ENCODE results near the gene B3GAT3. TPM values are rescaled to one million over a fixed set of nuclear protein-coding genes. Genes with fewer than 3 reads are reported as not detected.
A peak's percentile ranks its signal among the peaks of the same experiment; 100 is the strongest.
"Not testable (repeated sequence)": the region's sequence is repeated elsewhere in the genome, so short reads cannot be mapped to it uniquely, and the experiment has no call there.

The B3GAT3 gene
- total RNA-seq, 1 donor from 2014 or later, result 32.8 TPM

- H3K27ac Mint-ChIP-seq (ENCODE audit: unreplicated experiment), result no peak overlapping the region
- H3K27me3 Mint-ChIP-seq (ENCODE audit: unreplicated experiment), result peaks cover 8% of the 10 kb centered on the region
- H3K36me3 Mint-ChIP-seq (ENCODE audit: low read depth, unreplicated experiment), result peaks cover 49% of the 10 kb centered on the region
- H3K4me3 Mint-ChIP-seq (ENCODE audit: unreplicated experiment), result peak overlapping the region; percentile 99
- TF ChIP-seq, protein P1, sequence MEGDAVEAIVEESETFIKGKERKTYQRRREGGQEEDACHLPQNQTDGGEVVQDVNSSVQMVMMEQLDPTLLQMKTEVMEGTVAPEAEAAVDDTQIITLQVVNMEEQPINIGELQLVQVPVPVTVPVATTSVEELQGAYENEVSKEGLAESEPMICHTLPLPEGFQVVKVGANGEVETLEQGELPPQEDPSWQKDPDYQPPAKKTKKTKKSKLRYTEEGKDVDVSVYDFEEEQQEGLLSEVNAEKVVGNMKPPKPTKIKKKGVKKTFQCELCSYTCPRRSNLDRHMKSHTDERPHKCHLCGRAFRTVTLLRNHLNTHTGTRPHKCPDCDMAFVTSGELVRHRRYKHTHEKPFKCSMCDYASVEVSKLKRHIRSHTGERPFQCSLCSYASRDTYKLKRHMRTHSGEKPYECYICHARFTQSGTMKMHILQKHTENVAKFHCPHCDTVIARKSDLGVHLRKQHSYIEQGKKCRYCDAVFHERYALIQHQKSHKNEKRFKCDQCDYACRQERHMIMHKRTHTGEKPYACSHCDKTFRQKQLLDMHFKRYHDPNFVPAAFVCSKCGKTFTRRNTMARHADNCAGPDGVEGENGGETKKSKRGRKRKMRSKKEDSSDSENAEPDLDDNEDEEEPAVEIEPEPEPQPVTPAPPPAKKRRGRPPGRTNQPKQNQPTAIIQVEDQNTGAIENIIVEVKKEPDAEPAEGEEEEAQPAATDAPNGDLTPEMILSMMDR (IDR thresholded peaks at IDR 0.05; ENCODE audit: unreplicated experiment), result no peak
- no peaks in the 10 kb centered on the region for H3K9me3 Mint-ChIP-seq (ENCODE audit: unreplicated experiment)
- H3K4me1 Mint-ChIP-seq (ENCODE audit: unreplicated experiment), result peaks cover 62% of the 10 kb centered on the region
- no peak for DNase-seq (ENCODE audit: low spot score)
Observed at GRCh38 chr11:62572431-62572830, 49.4 kb downstream of the B3GAT3 start.

- H3K27me3 Mint-ChIP-seq (ENCODE audit: unreplicated experiment); DNase-seq (ENCODE audit: low spot score); H3K9me3 Mint-ChIP-seq (ENCODE audit: unreplicated experiment): not testable (repeated sequence)
- peaks cover 54% of the 10 kb centered on the region for H3K36me3 Mint-ChIP-seq (ENCODE audit: low read depth, unreplicated experiment)
- peak overlapping the region; percentile 49 for H3K27ac Mint-ChIP-seq (ENCODE audit: unreplicated experiment)
- peaks cover 56% of the 10 kb centered on the region for H3K4me1 Mint-ChIP-seq (ENCODE audit: unreplicated experiment)
- H3K4me3 Mint-ChIP-seq (ENCODE audit: unreplicated experiment), result peak overlapping the region; percentile 99
Observed at GRCh38 chr11:62571493-62571892, 50.3 kb downstream of the B3GAT3 start.

DNA sequence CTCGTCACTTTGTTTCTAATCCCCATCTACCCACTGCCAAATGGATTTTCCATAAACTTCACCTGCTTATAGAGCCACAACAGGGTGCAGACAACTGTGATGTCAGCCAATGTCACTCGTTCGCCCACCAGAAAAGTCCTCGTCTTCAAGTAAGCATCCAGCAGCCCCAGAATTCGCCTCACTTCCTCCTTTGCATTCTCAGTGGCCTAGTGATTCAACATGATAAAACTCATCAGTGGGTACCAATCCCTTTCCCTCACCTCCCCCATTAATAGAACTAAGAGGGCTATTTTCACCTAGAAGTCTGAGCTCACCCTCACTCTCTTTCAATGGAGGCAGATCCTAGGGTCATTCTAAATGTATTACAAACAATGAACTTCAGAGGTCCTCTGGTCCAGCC lies 50.9 kb downstream of the B3GAT3 start:
- H3K27ac Mint-ChIP-seq (ENCODE audit: unreplicated experiment), result peak overlapping the region; percentile 20
- DNase-seq (ENCODE audit: low spot score); H3K9me3 Mint-ChIP-seq (ENCODE audit: unreplicated experiment); H3K27me3 Mint-ChIP-seq (ENCODE audit: unreplicated experiment): not testable (repeated sequence)
- H3K4me3 Mint-ChIP-seq (ENCODE audit: unreplicated experiment), result peak overlapping the region; percentile 81
- H3K36me3 Mint-ChIP-seq (ENCODE audit: low read depth, unreplicated experiment), result peaks cover 58% of the 10 kb centered on the region
- peaks cover 50% of the 10 kb centered on the region for H3K4me1 Mint-ChIP-seq (ENCODE audit: unreplicated experiment)

- Mint-ChIP-seq H3K9me3 (ENCODE audit: unreplicated experiment) (no peaks in the 10 kb centered on the region), H3K27ac (ENCODE audit: unreplicated experiment) (no peak overlapping the region), H3K4me1 (ENCODE audit: unreplicated experiment) (peaks cover 37% of the 10 kb centered on the region), H3K36me3 (ENCODE audit: low read depth, unreplicated experiment) (peaks cover 59% of the 10 kb centered on the region), H3K4me3 (ENCODE audit: unreplicated experiment) (no peak overlapping the region), H3K27me3 (ENCODE audit: unreplicated experiment) (no peaks in the 10 kb centered on the region)
- TF ChIP-seq, protein P1 (IDR thresholded peaks at IDR 0.05; ENCODE audit: unreplicated experiment), result no peak
- DNase-seq (ENCODE audit: low spot score), result no peak
Observed at GRCh38 chr11:62569611-62570010, 52.2 kb downstream of the B3GAT3 start.

GRCh38 chr11:62567018-62567633 lies 54.7 kb downstream of the B3GAT3 start:
- no peak for DNase-seq (ENCODE audit: low spot score)
- Mint-ChIP-seq H3K27ac (ENCODE audit: unreplicated experiment) (no peak overlapping the region), H3K4me1 (ENCODE audit: unreplicated experiment) (peaks cover 19% of the 10 kb centered on the region), H3K36me3 (ENCODE audit: low read depth, unreplicated experiment) (peaks cover 46% of the 10 kb centered on the region), H3K27me3 (ENCODE audit: unreplicated experiment) (no peaks in the 10 kb centered on the region), H3K4me3 (ENCODE audit: unreplicated experiment) (peak overlapping the region; percentile 11), H3K9me3 (ENCODE audit: unreplicated experiment) (no peaks in the 10 kb centered on the region)
- TF ChIP-seq, protein P1 (IDR thresholded peaks at IDR 0.05; ENCODE audit: unreplicated experiment), result no peak

DNA sequence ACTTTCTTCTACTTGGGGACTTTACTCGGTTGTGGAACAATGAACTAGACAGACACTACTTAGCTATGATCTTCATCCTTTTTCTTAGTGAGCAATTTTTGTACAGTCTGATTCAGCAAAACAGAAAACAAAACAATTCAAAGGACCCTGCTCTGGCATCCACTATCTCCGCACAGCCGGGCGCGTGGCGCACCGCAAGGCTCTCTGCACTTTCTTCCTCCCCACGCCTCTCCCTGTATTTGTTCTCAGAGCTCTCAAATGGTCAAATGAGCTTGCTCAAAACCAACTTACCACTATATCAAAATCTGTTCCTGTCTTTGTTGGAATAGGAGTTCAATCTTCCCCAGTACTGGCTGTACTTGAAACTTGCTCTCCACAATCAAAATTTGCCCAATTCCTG lies 55.5 kb downstream of the B3GAT3 start:
- Mint-ChIP-seq H3K27me3 (ENCODE audit: unreplicated experiment) (no peaks in the 10 kb centered on the region), H3K4me3 (ENCODE audit: unreplicated experiment) (peak overlapping the region; percentile 21), H3K4me1 (ENCODE audit: unreplicated experiment) (peaks cover 17% of the 10 kb centered on the region), H3K27ac (ENCODE audit: unreplicated experiment) (peak overlapping the region; percentile 27), H3K9me3 (ENCODE audit: unreplicated experiment) (no peaks in the 10 kb centered on the region), H3K36me3 (ENCODE audit: low read depth, unreplicated experiment) (peaks cover 41% of the 10 kb centered on the region)
- TF ChIP-seq, protein P1 (IDR thresholded peaks at IDR 0.05; ENCODE audit: unreplicated experiment), result no peak
- DNase-seq (ENCODE audit: low spot score), result no peak
